K562 (cell line): ENCODE measurements around the gene HOXA4. TPM values are rescaled to one million over a fixed set of nuclear protein-coding genes. Genes with fewer than 3 reads are reported as not detected.

Source experiments
- ATAC-seq: fragments of 200-7000 bp; cut with Tn5 transposase; 3 replicates; pipeline ENCODE4 v1.9.1; 2020; ENCODE audit warnings: moderate library complexity
- BruUV-seq: library from RNA; stranded (reverse); fragments of 400-500 nt; replicated peaks from 2 replicates; lab custom pipeline; 2021; lab: Mats Ljungman, UMichigan
- CTCF ChIA-PET: fragments of 300-600 bp; formaldehyde crosslinking; extraction: SDS; loops from one replicate; lab custom pipeline; 2021; ENCODE audit warnings: low intra/inter-chr PET ratio; lab: Yijun Ruan, JAX
- POLR2A ChIA-PET: fragments of 300-600, 350-650 bp; sonication (Branson Sonifier 250); formaldehyde crosslinking; extraction: SDS; loops from one replicate; lab custom pipeline; 2021; ENCODE audit warnings: antibody characterized with exemption, inconsistent platforms; lab: Yijun Ruan, JAX
- DNase-seq, 4 experiments: peaks; one replicate each; pipeline versions ENCODE4 v3.0.0 to v3.0.0-alpha.2; 2011 to 2018; ENCODE audit warnings: low spot score in 3 of 4, mixed read lengths in 3 of 4; ENCODE audit errors: extremely low read depth in 1 of 4
- FAIRE-seq: peaks from 2 replicates; lab custom pipeline; 2011; peaks lifted over from hg19 to GRCh38; lab: Jason Lieb, UNC
- H2AFZ ChIP-seq: 2 replicates; pipeline ENCODE4 v1.6.0; 2011; ENCODE audit warnings: low read depth, low read length, control low read depth, inconsistent platforms
- H3K27ac ChIP-seq: fragments of 200-600 bp; 3 replicates; pipeline ENCODE4 v1.8.0; 2011; ENCODE audit warnings: low read depth, mild to moderate bottlenecking, control low read depth, inconsistent platforms, low read length, moderate library complexity, mixed read lengths; ENCODE audit errors: extremely low read depth
- H3K27me3 ChIP-seq, 2 experiments: fragments of 300-600 bp in 1 of 2; 2 replicates in 1 of 2; 3 replicates in 1 of 2; pipeline versions ENCODE4 v1.6.0 to v1.8.0; 2011; ENCODE audit warnings: inconsistent platforms in 2 of 2, low read length in 2 of 2, mild to moderate bottlenecking in 1 of 2, mixed read lengths in 1 of 2, moderate library complexity in 1 of 2; ENCODE audit not compliant: control insufficient read depth in 2 of 2, insufficient read depth in 2 of 2
- H3K36me3 ChIP-seq: fragments of 300-600 bp; 3 replicates; pipeline ENCODE4 v1.8.0; 2011; ENCODE audit warnings: mild to moderate bottlenecking, low read length, inconsistent platforms; ENCODE audit not compliant: control insufficient read depth, insufficient read depth
- H3K4me1 ChIP-seq, 2 experiments: fragments of 200-600 bp in 1 of 2; replicated peaks in 1 of 2; 2 replicates in 1 of 2; 3 replicates in 1 of 2; pipeline versions ENCODE4 v1.5.1 to v1.8.0; 2011; ENCODE audit warnings: inconsistent platforms in 2 of 2, low read length in 2 of 2, mild to moderate bottlenecking in 1 of 2, mixed read lengths in 1 of 2, moderate library complexity in 1 of 2; ENCODE audit not compliant: control insufficient read depth in 2 of 2, insufficient read depth in 2 of 2
- H3K4me2 ChIP-seq: 2 replicates; pipeline ENCODE4 v1.6.1; 2011; ENCODE audit warnings: low read length, control low read depth, inconsistent platforms, mixed read lengths; ENCODE audit not compliant: insufficient read depth
- H3K4me3 ChIP-seq: fragments of 200-600 bp; sonication (generic), shearing (Covaris generic); 2 replicates; pipeline ENCODE4 v1.5.1; 2016; ENCODE audit warnings: control low read depth, inconsistent platforms
- H3K79me2 ChIP-seq: fragments of 200-600 bp; 3 replicates; pipeline ENCODE4 v1.8.0; 2011; ENCODE audit warnings: low read length, inconsistent platforms; ENCODE audit not compliant: control insufficient read depth, insufficient read depth
- H3K9ac ChIP-seq, 2 experiments: 2 replicates each; pipeline versions ENCODE4 v1.6.0 to v1.6.1; 2011; ENCODE audit warnings: low read depth in 2 of 2, low read length in 2 of 2, control low read depth in 1 of 2, inconsistent platforms in 1 of 2, mild to moderate bottlenecking in 1 of 2, mixed read lengths in 1 of 2; ENCODE audit not compliant: insufficient read depth in 1 of 2
- H3K9me1 ChIP-seq: one replicate; pipeline ENCODE4 v1.6.0; 2011; ENCODE audit warnings: inconsistent platforms, mild to moderate bottlenecking, low read length, moderate library complexity; ENCODE audit not compliant: control insufficient read depth, insufficient read depth
- H3K9me3 ChIP-seq: replicated peaks from 2 replicates; pipeline ENCODE4 v1.5.1; 2011; ENCODE audit warnings: low read depth, low read length, inconsistent platforms; ENCODE audit not compliant: control insufficient read depth, insufficient read depth
- H4K20me1 ChIP-seq: replicated peaks from 2 replicates; pipeline ENCODE4 v1.6.1; 2011; ENCODE audit warnings: low read length, inconsistent platforms, mixed read lengths; ENCODE audit not compliant: control insufficient read depth, insufficient read depth
- ARID4B ChIP-seq: sonication (generic); formaldehyde crosslinking; IDR thresholded peaks from 2 replicates; pipeline ENCODE4 v1.8.0; 2022; ENCODE audit warnings: mild to moderate bottlenecking, missing genetic modification reagents
- MAFK ChIP-seq: IDR thresholded peaks from 2 replicates; pipeline ENCODE4 v1.6.1; 2011; ENCODE audit warnings: low read length, improper control_type of control experiment
- TSC22D4 ChIP-seq: fragments of 450-650 bp; IDR thresholded peaks from 2 replicates; pipeline ENCODE4 v1.6.1; 2016; ENCODE audit warnings: missing genetic modification characterization, missing biosample characterization, control low read depth
- TSHZ1 ChIP-seq: fragments of 250-450 bp; sonication (Bioruptor Pico); IDR thresholded peaks from 2 replicates; pipeline ENCODE4 v1.4.0; 2020; ENCODE audit warnings: mild to moderate bottlenecking, moderate library complexity
- ZBTB1 ChIP-seq: sonication (generic); formaldehyde crosslinking; IDR thresholded peaks from 2 replicates; pipeline ENCODE4 v1.8.1; 2023; ENCODE audit warnings: missing genetic modification reagents, low read depth, mild to moderate bottlenecking, borderline replicate concordance
- ZBTB11 ChIP-seq, 3 experiments: fragments of 200-800 bp in 1 of 3; fragments of 250-450 bp in 1 of 3; fragments of 450-650 bp in 1 of 3; sonication (Bioruptor Pico) in 1 of 3; sonication (Bioruptor generic) in 1 of 3; formaldehyde crosslinking in 1 of 3; IDR thresholded peaks; 2 replicates each; pipeline versions ENCODE4 v1.6.1 to v1.8.0; 2016 to 2022; ENCODE audit warnings: mild to moderate bottlenecking in 2 of 3, missing genetic modification characterization in 2 of 3, missing compliant biosample characterization in 1 of 3, moderate library complexity in 1 of 3
- ZNF696 ChIP-seq: fragments of 250-450 bp; sonication (Bioruptor Pico); conservative IDR thresholded peaks from 2 replicates; pipeline ENCODE4 v1.4.0; 2020; ENCODE audit warnings: mild to moderate bottlenecking, moderate library complexity
- WGBS: fragments of 100-300 bp; shearing (Covaris generic); methylation state at CpG from one replicate; pipeline ENCODE4 v1.1.6; 2016; ENCODE audit warnings: low coverage, mixed read lengths; ENCODE audit not compliant: insufficient coverage; ENCODE audit errors: missing lambda C conversion rate; 5-methylcytosine and 5-hydroxymethylcytosine counted together
- in situ Hi-C: fragments of 300-500 bp; cut with MboI; formaldehyde crosslinking; loops from 4 replicates; pipeline ENCODE4 v1.15.0; 2018; ENCODE audit warnings: inconsistent platforms, mixed read lengths
- intact Hi-C: fragments of 100-400 bp; cut with micrococcal nuclease; formaldehyde crosslinking; loops from 2 replicates; pipeline ENCODE4 v1.14.2; 2022
- polyA plus RNA-seq, 8 experiments: library from polyadenylated mRNA; depleted of rRNA in 4 of 8; stranded (reverse) in 5 of 8; unstranded in 3 of 8; fragments of >200 nt; fragmentation: Nextera tagmentation in 2 of 8; fragmentation: Illumina TruSeq in 1 of 8; extraction: Ambion mirVana in 2 of 8; extraction: Trizol in 1 of 8; gene quantifications; 2 replicates each; pipeline versions ENCODE4 v1.2.1 to v1.2.3, GENCODE V29; 2011 to 2014; ENCODE audit warnings: inconsistent platforms in 1 of 8, missing spikeins in 1 of 8
- total RNA-seq, 7 experiments: library from RNA; depleted of rRNA in 6 of 7; stranded (reverse); fragments of >200 nt in 6 of 7; fragmentation: Illumina TruSeq in 2 of 7; extraction: Trizol in 2 of 7; gene quantifications; 2 replicates each; pipeline versions ENCODE4 v1.2.1 to v1.2.3, GENCODE V29; 2011 to 2021; ENCODE audit warnings: low replicate concordance in 1 of 7

Gene HOXA4
- total and polyA plus RNA-seq, 9 of the 15 experiments (the other 6 are each of a cell fraction or from before 2014, with no cell fraction given): not detected

GRCh38 chr7:27145165-27145913, 14.8 kb upstream of the HOXA4 start:
- 11% methylated on average over 40 of the region's 47 CpGs for WGBS
- ChIA-PET POLR2A (no interaction called here), CTCF (no interaction called here)
- Histone ChIP-seq H3K4me2 (no peak overlapping the region), H3K4me1 (peaks cover 0 to 16% of the 10 kb centered on the region in 2 experiments; a peak in 2 of 5 replicates), H3K79me2 (no peaks in the 10 kb centered on the region), H2AFZ (no peak overlapping the region), H3K9ac (no peak overlapping the region; a peak in 1 of 4 replicates), H3K36me3 (no peaks in the 10 kb centered on the region), H3K9me1 (no peaks in the 10 kb centered on the region), H4K20me1 (no peaks in the 10 kb centered on the region), H3K27ac (no peak overlapping the region), H3K4me3 (no peak overlapping the region), H3K27me3 (peaks cover 29 to 87% of the 10 kb centered on the region in 2 experiments), H3K9me3 (no peaks in the 10 kb centered on the region)
- no peak for DNase-seq
- no peak for ATAC-seq
- FAIRE-seq: no peak
- in situ Hi-C loops: loop anchor here (10.0 kb wide), 1 partner anchor 291 kb away; no protein-coding TSS in a partner anchor
- intact Hi-C loops: no loop called here
- no TSS peak for BruUV-seq
- TF ChIP-seq TSC22D4 (tag): no peak
- TF ChIP-seq ARID4B (CRISPR knock-in tag): no peak
- TF ChIP-seq ZBTB1 (CRISPR knock-in tag): no peak
- TF ChIP-seq TSHZ1 (CRISPR knock-in tag): no peak
- TF ChIP-seq ZNF696: no peak
- TF ChIP-seq MAFK: no peak
- no peak for TF ChIP-seq ZBTB11 (CRISPR knock-in tag; IDR thresholded peaks at IDR 0.05)
